ENCODE measurements around the gene CTDP1.
A peak's percentile ranks its signal among the peaks of the same experiment; 100 is the strongest.

The CTDP1 gene

DNA sequence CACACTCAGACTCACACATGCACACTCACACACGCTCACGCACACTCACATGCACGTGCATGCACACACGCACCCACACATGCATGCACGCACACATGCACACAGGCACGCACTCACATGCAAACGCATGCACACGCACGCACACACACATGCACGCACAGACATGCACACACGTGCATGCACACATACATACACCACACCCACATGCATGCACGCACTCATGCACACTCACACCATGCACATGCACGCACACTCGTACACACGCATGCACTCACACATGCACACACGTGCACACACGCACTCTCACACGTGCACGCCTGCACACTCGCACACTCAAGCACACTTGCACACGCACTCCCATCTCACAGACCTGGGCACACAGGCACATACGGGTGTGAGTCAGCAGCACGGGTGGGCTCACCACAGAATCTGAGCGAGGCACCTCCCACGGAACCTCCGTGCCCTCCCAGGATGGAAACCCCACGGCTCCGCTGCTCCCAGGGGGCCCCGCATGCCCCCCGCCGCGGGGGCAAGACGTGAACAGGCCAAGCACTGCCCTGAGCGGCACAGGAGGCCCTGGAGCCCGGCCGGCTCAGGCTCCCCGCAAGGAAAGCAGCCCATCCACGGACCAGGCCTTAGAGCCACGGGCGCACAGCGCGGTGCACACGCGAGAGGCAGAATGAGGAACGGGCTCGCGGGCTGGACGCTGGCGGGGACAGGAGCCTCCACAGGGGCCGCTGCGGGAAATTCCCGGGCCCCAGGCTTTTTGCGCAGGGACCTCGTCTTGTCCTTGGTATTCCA is 109.7 kb downstream of the CTDP1 start:
- no peak overlapping the region for H2BK15ac ChIP-seq (ENCODE audit: low read depth, poor library complexity, severe bottlenecking)
- no peaks in the 10 kb centered on the region for H3K9me3 ChIP-seq (ENCODE audit: control insufficient read depth, low read length)
- no peak overlapping the region for H3K23ac ChIP-seq (ENCODE audit: low read length in 2 of 2)
- H3K4me1 ChIP-seq (ENCODE audit: control insufficient read depth, insufficient read depth, low read depth, low read length) = peaks cover 24% of the 10 kb centered on the region
- no peak overlapping the region for H2BK5ac ChIP-seq (ENCODE audit: low read depth, low read length, poor library complexity, severe bottlenecking)
- peaks cover 47 to 65% of the 10 kb centered on the region in 2 experiments for H3K27me3 ChIP-seq (ENCODE audit: control insufficient read depth in 1 of 2, insufficient read depth in 1 of 2, low read length in 2 of 2)
- H3K4me2 ChIP-seq (ENCODE audit: low read length, poor library complexity, severe bottlenecking) = no peak overlapping the region
- no peaks in the 10 kb centered on the region for H3K36me3 ChIP-seq (ENCODE audit: control insufficient read depth in 1 of 2, insufficient read depth in 2 of 2, low read depth in 1 of 2, low read length in 2 of 2)
- H4K8ac ChIP-seq (ENCODE audit: low read length) = no peak overlapping the region
- no peak for DNase-seq
- no peak overlapping the region for H3K27ac ChIP-seq (ENCODE audit: low read length, poor library complexity, severe bottlenecking)
- no peak overlapping the region for H2BK120ac ChIP-seq (ENCODE audit: low read depth, low read length)
- no peak overlapping the region for H3K4ac ChIP-seq (ENCODE audit: low read depth in 1 of 2, low read length in 2 of 2)
- H2AK5ac ChIP-seq (ENCODE audit: low read length, severe bottlenecking) = no peak overlapping the region
- no peak overlapping the region for H2AFZ ChIP-seq (ENCODE audit: low read depth, low read length)
- no peak overlapping the region for H3K18ac ChIP-seq (ENCODE audit: low read depth in 1 of 2, low read length in 2 of 2)
- H4K91ac ChIP-seq (ENCODE audit: low read length) = peak overlapping the region; percentile 23
- H3K79me1 ChIP-seq (replicated peaks; ENCODE audit: low read length, poor library complexity, severe bottlenecking) = no peaks in the 10 kb centered on the region
- WGBS = 95% methylated on average over 54 of the region's 54 CpGs
- H3K4me3 ChIP-seq (ENCODE audit: insufficient read depth in 1 of 2, low read depth in 1 of 2, low read length in 2 of 2) = no peak overlapping the region
- H2BK12ac ChIP-seq (ENCODE audit: low read length in 2 of 2) = no peak overlapping the region
- H3K9ac ChIP-seq (ENCODE audit: low read length) = no peak overlapping the region
- peak overlapping the region in 1 of 2 experiments; percentile 0 for H3K14ac ChIP-seq (ENCODE audit: low read length in 2 of 2)

DNA sequence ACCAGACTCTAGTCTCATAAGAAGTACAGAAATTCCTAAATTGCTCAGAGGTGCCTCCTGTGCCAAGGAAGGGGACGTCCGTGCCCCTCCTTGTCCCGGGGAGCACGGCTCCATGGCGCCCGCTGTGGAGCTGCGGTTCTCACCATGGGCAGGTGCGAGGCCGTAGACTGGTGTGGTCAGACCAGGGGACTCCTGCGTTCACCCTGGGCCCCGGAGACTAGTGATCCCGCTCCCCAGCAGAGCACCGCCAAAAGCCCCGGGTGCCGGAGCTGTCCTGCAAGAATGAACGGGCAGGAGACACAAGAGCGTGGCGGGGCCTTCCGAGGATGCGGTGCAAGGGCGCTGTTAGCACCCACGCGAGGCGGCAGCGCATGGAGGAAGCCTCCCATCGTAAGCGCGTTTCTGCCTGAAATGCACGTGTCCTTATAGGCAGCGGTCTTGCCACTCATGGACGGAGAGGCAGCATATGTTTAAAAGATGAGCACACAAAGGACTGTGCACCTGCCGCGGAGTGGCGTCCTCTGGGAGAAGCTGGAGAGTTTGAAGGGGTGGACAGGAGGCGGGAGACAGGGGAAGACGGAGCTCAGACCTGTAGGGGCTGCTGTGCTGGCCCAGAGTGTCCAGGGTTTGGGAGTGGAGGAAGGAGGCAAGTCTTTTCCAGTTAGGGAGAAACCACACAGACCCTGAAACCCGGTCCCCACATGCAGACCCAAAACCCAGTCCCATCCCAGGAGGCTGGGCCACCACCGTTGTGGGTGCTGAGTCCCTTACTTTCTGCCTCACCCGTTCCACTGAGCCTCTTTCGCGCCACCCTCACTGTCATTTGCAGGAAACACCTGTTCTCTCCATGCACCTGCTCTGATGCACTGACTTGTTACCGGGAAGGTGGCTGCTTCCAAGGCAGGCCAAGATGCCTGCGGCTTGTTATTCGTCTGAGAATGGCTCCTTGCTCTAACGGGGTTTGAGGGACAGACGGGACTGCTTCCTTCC is 110.6 kb downstream of the CTDP1 start:
- Histone ChIP-seq H2BK5ac (ENCODE audit: low read depth, low read length, poor library complexity, severe bottlenecking) (no peak overlapping the region), H2BK120ac (ENCODE audit: low read depth, low read length) (no peak overlapping the region), H4K91ac (ENCODE audit: low read length) (no peak overlapping the region), H2AFZ (ENCODE audit: low read depth, low read length) (no peak overlapping the region), H3K4me1 (ENCODE audit: control insufficient read depth, insufficient read depth, low read depth, low read length) (peaks cover 24% of the 10 kb centered on the region), H3K27ac (ENCODE audit: low read length, poor library complexity, severe bottlenecking) (no peak overlapping the region), H2AK5ac (ENCODE audit: low read length, severe bottlenecking) (no peak overlapping the region), H3K4ac (ENCODE audit: low read depth in 1 of 2, low read length in 2 of 2) (no peak overlapping the region), H3K9ac (ENCODE audit: low read length) (no peak overlapping the region), H4K8ac (ENCODE audit: low read length) (no peak overlapping the region), H3K14ac (ENCODE audit: low read length in 2 of 2) (no peak overlapping the region), H2BK15ac (ENCODE audit: low read depth, poor library complexity, severe bottlenecking) (no peak overlapping the region), H3K9me3 (ENCODE audit: control insufficient read depth, low read length) (no peaks in the 10 kb centered on the region), H3K18ac (ENCODE audit: low read depth in 1 of 2, low read length in 2 of 2) (no peak overlapping the region), H3K23ac (ENCODE audit: low read length in 2 of 2) (no peak overlapping the region), H3K36me3 (ENCODE audit: control insufficient read depth in 1 of 2, insufficient read depth in 2 of 2, low read depth in 1 of 2, low read length in 2 of 2) (no peaks in the 10 kb centered on the region), H3K4me2 (ENCODE audit: low read length, poor library complexity, severe bottlenecking) (no peak overlapping the region), H2BK12ac (ENCODE audit: low read length in 2 of 2) (no peak overlapping the region), H3K4me3 (ENCODE audit: insufficient read depth in 1 of 2, low read depth in 1 of 2, low read length in 2 of 2) (no peak overlapping the region), H3K79me1 (replicated peaks; ENCODE audit: low read length, poor library complexity, severe bottlenecking) (no peaks in the 10 kb centered on the region), H3K27me3 (ENCODE audit: control insufficient read depth in 1 of 2, insufficient read depth in 1 of 2, low read length in 2 of 2) (peaks cover 46 to 62% of the 10 kb centered on the region in 2 experiments)
- 91% methylated on average over 46 of the region's 46 CpGs for WGBS
- DNase-seq = no peak

DNA sequence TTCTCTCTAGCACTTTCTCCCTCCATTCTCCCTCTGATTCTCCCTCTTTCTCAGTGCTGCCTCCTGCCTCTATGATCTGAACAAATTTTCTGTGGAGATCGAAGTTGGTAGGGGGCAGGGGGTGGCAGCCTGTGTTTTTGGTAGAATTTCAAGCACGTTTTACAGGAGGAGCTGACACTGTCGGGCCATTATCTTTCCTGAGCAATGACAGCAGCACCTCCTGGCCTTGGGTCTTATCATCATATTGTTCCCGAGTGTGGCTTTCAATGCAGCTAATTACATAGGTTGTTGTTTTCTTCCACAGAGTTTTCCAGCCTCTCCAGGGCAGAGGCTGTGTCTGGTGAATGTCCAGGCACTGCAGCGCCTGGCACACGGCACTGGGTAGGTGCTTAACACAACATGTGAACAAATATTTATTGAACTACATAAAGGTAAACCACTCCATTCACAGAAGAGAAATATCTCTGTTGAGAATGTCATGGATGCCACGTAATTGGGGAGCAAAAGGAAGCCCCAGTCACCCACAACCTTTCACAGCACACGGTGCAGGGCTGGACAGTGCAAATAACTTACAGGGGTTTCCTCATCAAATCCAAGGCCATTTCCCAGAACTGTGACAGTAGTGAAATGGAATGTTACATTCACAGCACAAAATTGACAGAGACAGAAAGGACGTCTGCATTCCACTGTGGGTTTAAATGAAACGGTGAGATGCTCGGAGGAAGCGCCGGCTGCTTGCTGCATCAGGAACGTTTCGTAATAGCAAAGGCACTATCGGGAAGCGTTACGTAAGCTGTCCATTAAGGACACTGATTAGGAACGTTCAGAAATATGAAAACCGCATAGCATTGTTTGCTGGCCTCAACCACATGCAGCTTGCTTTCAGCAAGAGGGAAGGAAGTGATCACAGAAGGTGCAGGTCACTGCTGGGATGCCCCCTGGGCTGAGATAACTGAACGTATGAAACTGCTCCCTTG is 111.7 kb downstream of the CTDP1 start:
- no peak overlapping the region for H4K91ac ChIP-seq (ENCODE audit: low read length)
- no peak overlapping the region for H2BK5ac ChIP-seq (ENCODE audit: low read depth, low read length, poor library complexity, severe bottlenecking)
- H3K4me3 ChIP-seq (ENCODE audit: insufficient read depth in 1 of 2, low read depth in 1 of 2, low read length in 2 of 2) = peak overlapping the region in 1 of 2 experiments; percentile 56
- no peak overlapping the region for H3K14ac ChIP-seq (ENCODE audit: low read length in 2 of 2)
- H2AFZ ChIP-seq (ENCODE audit: low read depth, low read length) = no peak overlapping the region
- H3K4ac ChIP-seq (ENCODE audit: low read depth in 1 of 2, low read length in 2 of 2) = no peak overlapping the region
- H2BK12ac ChIP-seq (ENCODE audit: low read length in 2 of 2) = no peak overlapping the region
- no peaks in the 10 kb centered on the region for H3K9me3 ChIP-seq (ENCODE audit: control insufficient read depth, low read length)
- H3K36me3 ChIP-seq (ENCODE audit: control insufficient read depth in 1 of 2, insufficient read depth in 2 of 2, low read depth in 1 of 2, low read length in 2 of 2) = no peaks in the 10 kb centered on the region
- H2BK120ac ChIP-seq (ENCODE audit: low read depth, low read length) = no peak overlapping the region
- peaks cover 24% of the 10 kb centered on the region for H3K4me1 ChIP-seq (ENCODE audit: control insufficient read depth, insufficient read depth, low read depth, low read length)
- H2AK5ac ChIP-seq (ENCODE audit: low read length, severe bottlenecking) = peak overlapping the region; percentile 20
- H4K8ac ChIP-seq (ENCODE audit: low read length) = no peak overlapping the region
- no peak overlapping the region for H2BK15ac ChIP-seq (ENCODE audit: low read depth, poor library complexity, severe bottlenecking)
- H3K18ac ChIP-seq (ENCODE audit: low read depth in 1 of 2, low read length in 2 of 2) = no peak overlapping the region
- peak overlapping the region; percentile 16 for H3K27ac ChIP-seq (ENCODE audit: low read length, poor library complexity, severe bottlenecking)
- peaks cover 44 to 61% of the 10 kb centered on the region in 2 experiments for H3K27me3 ChIP-seq (ENCODE audit: control insufficient read depth in 1 of 2, insufficient read depth in 1 of 2, low read length in 2 of 2)
- no peak overlapping the region for H3K23ac ChIP-seq (ENCODE audit: low read length in 2 of 2)
- no peaks in the 10 kb centered on the region for H3K79me1 ChIP-seq (replicated peaks; ENCODE audit: low read length, poor library complexity, severe bottlenecking)
- WGBS = 37% methylated on average over 21 of the region's 21 CpGs
- H3K9ac ChIP-seq (ENCODE audit: low read length) = peak overlapping the region; percentile 40
- DNase-seq = peak; percentile 96
- H3K4me2 ChIP-seq (ENCODE audit: low read length, poor library complexity, severe bottlenecking) = peak overlapping the region; percentile 51

Measured in mesenchymal stem cell (in vitro differentiated cells and primary cell).